Stimulated activated CD4-positive, alpha-beta T cell treated with anti-CD3 and anti-CD28 coated beads, Interleukin-15, amount 100 ng/mL, for 24 hours (primary cell): ENCODE results near the gene ANKLE1.

Experiments used
- DNase-seq: peaks from one replicate; pipeline ENCODE4 v3.0.0-alpha.2; 2020

Gene ANKLE1

DNA sequence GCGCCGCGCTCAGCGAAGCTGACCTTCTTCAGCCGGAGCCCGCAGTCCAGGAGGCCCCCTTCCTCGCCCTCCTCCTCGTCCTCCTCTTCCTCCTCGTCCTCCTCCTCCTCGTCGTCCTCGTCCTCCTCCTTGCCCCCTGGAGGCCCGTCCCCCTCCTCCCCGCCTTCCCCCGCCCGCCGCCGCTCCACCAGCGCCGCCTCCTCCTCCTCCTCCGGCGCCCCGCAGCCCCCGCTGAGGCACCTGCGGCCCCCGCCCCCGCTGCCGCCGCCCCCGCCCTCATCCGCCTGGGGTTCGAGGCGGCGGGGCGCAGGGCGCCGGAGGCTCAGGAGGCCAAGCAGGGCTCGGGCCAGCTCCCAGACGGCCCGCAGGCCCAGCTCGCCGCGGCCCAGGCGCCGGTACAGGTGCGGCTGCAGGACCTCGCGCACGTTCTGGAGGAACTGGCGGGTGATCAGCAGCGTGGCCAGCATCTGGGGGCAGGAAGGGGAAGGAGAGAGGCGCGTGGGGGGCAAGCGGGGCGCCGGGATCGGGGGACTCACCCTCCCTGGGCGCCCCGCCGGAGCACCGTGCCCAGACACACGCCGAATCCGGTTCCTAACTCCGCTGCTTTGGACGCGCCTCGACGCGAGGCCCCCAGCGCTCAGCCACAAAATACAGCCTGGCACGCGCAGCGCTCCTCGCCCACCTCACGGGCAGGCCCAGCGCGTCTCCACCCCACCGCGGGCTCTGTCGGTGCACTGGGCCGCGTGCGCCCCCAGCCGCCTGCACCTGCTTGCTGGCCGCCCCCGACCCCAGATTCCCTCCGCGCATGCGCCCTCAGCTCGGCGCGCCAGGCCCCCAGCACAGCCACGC is 47.0 kb downstream of the ANKLE1 start:
- peak; percentile 44 for DNase-seq

GRCh38 chr19:17329366-17330261 is 47.9 kb downstream of the ANKLE1 start:
- DNase-seq = no peak

GRCh38 chr19:17330262-17331044 is 48.8 kb downstream of the ANKLE1 start:
- DNase-seq = no peak

DNA sequence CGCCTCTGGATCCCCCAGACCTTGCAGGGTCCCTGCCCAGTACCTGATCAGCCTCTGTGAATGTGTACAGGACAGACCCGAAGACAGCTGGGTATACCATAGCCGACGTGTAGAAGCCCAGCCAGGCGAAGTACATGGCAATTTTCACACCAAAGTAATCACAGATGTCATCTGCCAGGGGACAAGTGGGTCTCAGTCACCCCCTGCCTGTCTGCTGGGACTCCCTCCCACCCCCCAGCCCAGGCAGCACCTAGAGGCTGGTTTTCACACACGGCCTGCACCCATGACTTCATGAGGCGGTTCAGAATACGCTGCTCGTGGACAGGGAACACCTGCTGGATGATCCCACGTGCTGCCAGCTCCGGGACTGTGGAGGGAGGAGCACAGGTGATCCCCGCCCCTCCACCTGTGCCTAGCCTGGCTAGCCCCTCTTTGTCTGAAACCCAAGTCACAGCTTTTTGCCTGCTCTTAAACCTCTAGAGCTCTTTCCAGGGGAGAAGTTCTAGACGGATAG is 49.4 kb downstream of the ANKLE1 start:
- DNase-seq = no peak

DNA sequence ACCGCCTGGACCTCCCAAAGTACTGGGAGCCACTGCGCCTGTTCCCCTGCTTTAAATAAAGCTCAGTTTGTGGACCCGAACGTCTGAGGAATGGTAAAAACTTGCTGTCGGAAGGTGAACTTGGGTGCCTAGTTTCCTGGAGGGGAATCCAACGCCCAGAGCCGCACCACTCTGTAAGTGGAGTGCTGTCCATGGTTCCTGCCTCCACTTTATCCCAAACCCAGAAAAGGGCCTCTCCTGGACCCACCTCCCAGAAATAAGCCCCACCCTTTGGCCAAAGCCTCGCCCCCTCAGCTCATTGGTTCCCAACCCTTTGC is 50.6 kb downstream of the ANKLE1 start:
- no peak for DNase-seq

- DNase-seq = peak; percentile 61
Observed at GRCh38 chr19:17332677-17333581, 51.2 kb downstream of the ANKLE1 start.

GRCh38 chr19:17333611-17334413 is 52.1 kb downstream of the ANKLE1 start:
- DNase-seq = peak; percentile 88

GRCh38 chr19:17334414-17335409 is 53.0 kb downstream of the ANKLE1 start, which contains the start of gene ANO8:
Gene ANO8 (minus strand): TSS chr19:17334855. CDS start chr19:17334670, 185 bp downstream.
- peak; percentile 98 for DNase-seq

GRCh38 chr19:17335575-17335974 is 53.9 kb downstream of the ANKLE1 start:
- DNase-seq = no peak
